ENCODE measurements around the gene CAD. TPM values are rescaled to one million over a fixed set of nuclear protein-coding genes. Genes with fewer than 3 reads are reported as not detected.

CAD gene
- total RNA-seq, 1 donor from 2014 or later: 51.2 TPM

- H4K20me1 ChIP-seq (ENCODE audit: insufficient read depth, low read length): no peaks in the 10 kb centered on the region
- no peak overlapping the region for H3K9ac ChIP-seq (ENCODE audit: low read length)
- Mint-ChIP-seq H3K9me3 (ENCODE audit: unreplicated experiment) (no peaks in the 10 kb centered on the region), H3K27ac (ENCODE audit: unreplicated experiment) (no peak overlapping the region), H3K36me3 (ENCODE audit: low read depth, unreplicated experiment) (no peaks in the 10 kb centered on the region), H3K4me3 (ENCODE audit: unreplicated experiment) (no peak overlapping the region), H3K4me1 (ENCODE audit: low read depth, unreplicated experiment) (no peaks in the 10 kb centered on the region), H3K27me3 (ENCODE audit: low read depth, unreplicated experiment) (peaks cover 41% of the 10 kb centered on the region)
- DNase-seq (ENCODE audit: low read depth) (no peak), FAIRE-seq (no peak)
- H3K9me3 ChIP-seq (ENCODE audit: insufficient read depth, low read depth, low read length): no peaks in the 10 kb centered on the region
- no peak overlapping the region for H2AFZ ChIP-seq (ENCODE audit: low read depth, low read length)
- no peak overlapping the region for H3K27ac ChIP-seq (ENCODE audit: low read depth, low read length)
- H3K27me3 ChIP-seq (ENCODE audit: insufficient read depth, low read length): peaks cover 6% of the 10 kb centered on the region
- no peaks in the 10 kb centered on the region for H3K36me3 ChIP-seq (ENCODE audit: insufficient read depth, low read length)
- TF ChIP-seq CTCF (IDR thresholded peaks at IDR 0.05; ENCODE audit: insufficient read depth, low read depth, low read length) (no peak), EZH2 (IDR thresholded peaks at IDR 0.05; ENCODE audit: insufficient read depth, low read length) (no peak)
- no peak overlapping the region for H3K4me3 ChIP-seq (ENCODE audit: insufficient read depth, low read depth, low read length)
- H3K4me2 ChIP-seq (ENCODE audit: low read length): no peak overlapping the region
- peaks cover 11% of the 10 kb centered on the region for H3K4me1 ChIP-seq (ENCODE audit: insufficient read depth, low read length)
- H3K79me2 ChIP-seq (ENCODE audit: insufficient read depth, low read length): no peaks in the 10 kb centered on the region
Measured at GRCh38 chr2:27250652-27251379, 33.6 kb downstream of the CAD start.

GRCh38 chr2:27251766-27252165, 34.6 kb downstream of the CAD start:
- Mint-ChIP-seq H3K4me1 (ENCODE audit: low read depth, unreplicated experiment) (no peaks in the 10 kb centered on the region), H3K27ac (ENCODE audit: unreplicated experiment) (no peak overlapping the region), H3K4me3 (ENCODE audit: unreplicated experiment) (no peak overlapping the region), H3K36me3 (ENCODE audit: low read depth, unreplicated experiment) (no peaks in the 10 kb centered on the region), H3K9me3 (ENCODE audit: unreplicated experiment) (no peaks in the 10 kb centered on the region), H3K27me3 (ENCODE audit: low read depth, unreplicated experiment) (peaks cover 50% of the 10 kb centered on the region)
- TF ChIP-seq CTCF (IDR thresholded peaks at IDR 0.05; ENCODE audit: insufficient read depth, low read depth, low read length) (no peak), EZH2 (IDR thresholded peaks at IDR 0.05; ENCODE audit: insufficient read depth, low read length) (no peak)
- no peaks in the 10 kb centered on the region for H3K36me3 ChIP-seq (ENCODE audit: insufficient read depth, low read length)
- peaks cover 11% of the 10 kb centered on the region for H3K4me1 ChIP-seq (ENCODE audit: insufficient read depth, low read length)
- H3K79me2 ChIP-seq (ENCODE audit: insufficient read depth, low read length): no peaks in the 10 kb centered on the region
- no peaks in the 10 kb centered on the region for H3K9me3 ChIP-seq (ENCODE audit: insufficient read depth, low read depth, low read length)
- H3K27ac ChIP-seq (ENCODE audit: low read depth, low read length): no peak overlapping the region
- no peaks in the 10 kb centered on the region for H4K20me1 ChIP-seq (ENCODE audit: insufficient read depth, low read length)
- H2AFZ ChIP-seq (ENCODE audit: low read depth, low read length): no peak overlapping the region
- no peak overlapping the region for H3K4me2 ChIP-seq (ENCODE audit: low read length)
- no peak overlapping the region for H3K4me3 ChIP-seq (ENCODE audit: insufficient read depth, low read depth, low read length)
- DNase-seq (ENCODE audit: low read depth) (no peak), FAIRE-seq (no peak)
- peaks cover 6% of the 10 kb centered on the region for H3K27me3 ChIP-seq (ENCODE audit: insufficient read depth, low read length)
- no peak overlapping the region for H3K9ac ChIP-seq (ENCODE audit: low read length)

GRCh38 chr2:27255187-27255586, 38.0 kb downstream of the CAD start:
- Mint-ChIP-seq H3K27ac (ENCODE audit: unreplicated experiment) (no peak overlapping the region), H3K4me1 (ENCODE audit: low read depth, unreplicated experiment) (no peaks in the 10 kb centered on the region), H3K9me3 (ENCODE audit: unreplicated experiment) (no peaks in the 10 kb centered on the region), H3K27me3 (ENCODE audit: low read depth, unreplicated experiment) (peaks cover 56% of the 10 kb centered on the region), H3K36me3 (ENCODE audit: low read depth, unreplicated experiment) (no peaks in the 10 kb centered on the region), H3K4me3 (ENCODE audit: unreplicated experiment) (no peak overlapping the region)
- Histone ChIP-seq H3K9ac (ENCODE audit: low read length) (no peak overlapping the region), H3K4me2 (ENCODE audit: low read length) (peak overlapping the region; percentile 48), H3K79me2 (ENCODE audit: insufficient read depth, low read length) (no peaks in the 10 kb centered on the region), H3K36me3 (ENCODE audit: insufficient read depth, low read length) (no peaks in the 10 kb centered on the region), H4K20me1 (ENCODE audit: insufficient read depth, low read length) (no peaks in the 10 kb centered on the region), H3K4me1 (ENCODE audit: insufficient read depth, low read length) (peaks cover 7% of the 10 kb centered on the region), H3K27me3 (ENCODE audit: insufficient read depth, low read length) (peaks cover 14% of the 10 kb centered on the region), H2AFZ (ENCODE audit: low read depth, low read length) (no peak overlapping the region), H3K27ac (ENCODE audit: low read depth, low read length) (no peak overlapping the region), H3K9me3 (ENCODE audit: insufficient read depth, low read depth, low read length) (no peaks in the 10 kb centered on the region), H3K4me3 (ENCODE audit: insufficient read depth, low read depth, low read length) (no peak overlapping the region)
- no peak for TF ChIP-seq CTCF (IDR thresholded peaks at IDR 0.05; ENCODE audit: insufficient read depth, low read depth, low read length)
- TF ChIP-seq EZH2 (IDR thresholded peaks at IDR 0.05; ENCODE audit: insufficient read depth, low read length): no peak
- FAIRE-seq (no peak), DNase-seq (ENCODE audit: low read depth) (no peak)

Measured in astrocyte (in vitro differentiated cells and primary cell).